Coronary artery (tissue), 2 donors: Measurements from ENCODE around the gene ARSJ.
"Not testable (repeated sequence)": the region's sequence is repeated elsewhere in the genome, so short reads cannot be mapped to it uniquely, and the experiment has no call there.

Experiments
- DNase-seq: peaks from one replicate; pipeline ENCODE4 v3.0.0-alpha.2; 2017; ENCODE audit warnings: low spot score
- H3K27ac ChIP-seq, 2 donors: fragments of 200-600 bp; sonication (generic); one replicate each; pipeline ENCODE4 v1.5.1; 2016 to 2019
- H3K4me3 ChIP-seq: fragments of 200-600 bp; sonication (generic); 2 replicates; pipeline ENCODE4 v1.5.1; 2016; ENCODE audit warnings: mild to moderate bottlenecking, moderate library complexity
- TF ChIP-seq, protein P1 (sequence below): fragments of 200-600 bp; sonication (generic); IDR thresholded peaks from one replicate; pipeline ENCODE4 v1.5.1; 2019; ENCODE audit warnings: antibody characterized with exemption

The ARSJ gene

DNA sequence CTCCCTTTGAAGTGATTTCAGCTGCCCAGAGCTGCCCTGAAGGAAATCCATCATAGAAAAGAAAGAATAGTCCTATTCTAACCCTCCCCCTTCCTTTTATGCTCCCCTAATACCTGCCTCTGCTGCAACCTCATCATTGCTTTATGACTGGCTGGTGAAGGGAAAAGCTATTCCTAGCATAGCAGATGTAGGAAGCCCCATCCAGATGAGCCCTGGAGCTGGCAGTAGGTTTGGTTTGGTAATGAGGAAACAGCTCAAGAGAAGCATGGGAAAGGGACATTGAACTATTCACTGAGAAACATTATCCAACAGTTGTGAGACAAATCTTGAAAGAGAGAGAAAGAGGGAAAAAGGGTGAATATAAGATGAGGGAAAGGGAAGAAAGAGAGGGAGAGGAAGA lies 29.2 kb downstream of the ARSJ start:
- H3K4me3 ChIP-seq, result no peak overlapping the region
- no peak for DNase-seq
- no peak overlapping the region for H3K27ac ChIP-seq
- TF ChIP-seq, protein P1, sequence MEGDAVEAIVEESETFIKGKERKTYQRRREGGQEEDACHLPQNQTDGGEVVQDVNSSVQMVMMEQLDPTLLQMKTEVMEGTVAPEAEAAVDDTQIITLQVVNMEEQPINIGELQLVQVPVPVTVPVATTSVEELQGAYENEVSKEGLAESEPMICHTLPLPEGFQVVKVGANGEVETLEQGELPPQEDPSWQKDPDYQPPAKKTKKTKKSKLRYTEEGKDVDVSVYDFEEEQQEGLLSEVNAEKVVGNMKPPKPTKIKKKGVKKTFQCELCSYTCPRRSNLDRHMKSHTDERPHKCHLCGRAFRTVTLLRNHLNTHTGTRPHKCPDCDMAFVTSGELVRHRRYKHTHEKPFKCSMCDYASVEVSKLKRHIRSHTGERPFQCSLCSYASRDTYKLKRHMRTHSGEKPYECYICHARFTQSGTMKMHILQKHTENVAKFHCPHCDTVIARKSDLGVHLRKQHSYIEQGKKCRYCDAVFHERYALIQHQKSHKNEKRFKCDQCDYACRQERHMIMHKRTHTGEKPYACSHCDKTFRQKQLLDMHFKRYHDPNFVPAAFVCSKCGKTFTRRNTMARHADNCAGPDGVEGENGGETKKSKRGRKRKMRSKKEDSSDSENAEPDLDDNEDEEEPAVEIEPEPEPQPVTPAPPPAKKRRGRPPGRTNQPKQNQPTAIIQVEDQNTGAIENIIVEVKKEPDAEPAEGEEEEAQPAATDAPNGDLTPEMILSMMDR, result no peak

DNA sequence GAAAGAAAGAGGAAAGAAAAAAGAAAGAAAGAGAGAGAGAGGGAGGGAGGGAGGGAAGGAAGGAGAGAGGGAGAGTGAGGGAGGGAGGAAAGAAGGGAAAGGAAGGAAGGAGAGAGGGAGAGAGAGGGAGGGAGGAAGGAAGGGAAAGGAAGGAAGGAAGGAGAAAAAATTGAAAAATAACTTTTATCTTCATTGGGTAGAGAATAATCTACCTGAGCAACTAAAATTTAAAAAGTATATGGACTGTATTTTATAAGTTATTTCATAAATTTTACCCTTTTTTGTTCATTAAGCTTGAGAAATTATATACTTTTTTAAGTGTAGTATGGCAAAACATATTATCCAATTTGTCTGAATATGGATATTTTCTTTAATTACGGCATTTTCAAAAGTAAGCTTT lies 32.0 kb downstream of the ARSJ start:
- no peak overlapping the region for H3K27ac ChIP-seq
- H3K4me3 ChIP-seq, result no peak overlapping the region
- TF ChIP-seq, protein P1, result no peak
- DNase-seq, result no peak

DNA sequence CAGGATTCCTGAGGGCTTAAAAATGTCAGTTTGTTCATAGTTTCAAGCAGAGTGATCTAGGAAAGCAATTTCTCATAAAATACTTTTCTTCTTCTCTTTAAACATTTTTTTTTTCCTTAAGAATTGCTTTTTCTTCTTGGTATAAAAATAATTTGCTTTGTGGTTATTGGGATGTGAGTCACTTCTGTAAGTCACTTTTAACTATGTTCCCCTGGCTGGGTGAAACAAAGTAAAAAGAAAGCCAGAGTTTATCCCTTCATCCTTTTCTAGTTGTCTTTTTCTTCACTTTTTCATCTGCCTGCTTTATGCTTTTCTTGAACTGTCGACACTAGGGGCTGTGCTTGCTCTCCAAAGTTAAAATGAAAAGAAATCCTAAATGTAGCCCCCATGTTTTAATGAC lies 33.5 kb downstream of the ARSJ start:
- DNase-seq, result no peak
- TF ChIP-seq, protein P1, result no peak
- Histone ChIP-seq H3K27ac (no peak overlapping the region), H3K4me3 (no peak overlapping the region)

DNA sequence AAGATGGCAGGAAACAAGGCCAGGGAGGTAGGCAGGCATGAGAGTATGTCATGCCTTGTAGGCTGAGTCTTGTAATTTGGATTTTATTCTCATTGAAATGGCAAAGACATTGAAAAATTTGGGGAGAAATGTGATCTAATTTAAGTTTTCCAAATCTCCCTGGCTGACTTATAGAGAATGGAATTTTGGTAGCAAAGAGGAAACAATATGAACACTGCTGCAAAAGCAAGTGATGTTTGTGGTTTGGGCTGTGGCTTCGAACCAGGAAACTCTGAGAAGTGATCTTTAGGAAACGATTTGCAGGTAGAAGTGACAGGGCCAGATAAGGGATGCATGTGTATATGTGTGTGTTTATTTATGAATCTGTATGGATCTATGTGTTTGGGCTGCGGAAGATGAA lies 35.6 kb downstream of the ARSJ start:
- DNase-seq, result no peak
- TF ChIP-seq, protein P1, result no peak
- Histone ChIP-seq H3K27ac (no peak overlapping the region), H3K4me3 (no peak overlapping the region)

DNA sequence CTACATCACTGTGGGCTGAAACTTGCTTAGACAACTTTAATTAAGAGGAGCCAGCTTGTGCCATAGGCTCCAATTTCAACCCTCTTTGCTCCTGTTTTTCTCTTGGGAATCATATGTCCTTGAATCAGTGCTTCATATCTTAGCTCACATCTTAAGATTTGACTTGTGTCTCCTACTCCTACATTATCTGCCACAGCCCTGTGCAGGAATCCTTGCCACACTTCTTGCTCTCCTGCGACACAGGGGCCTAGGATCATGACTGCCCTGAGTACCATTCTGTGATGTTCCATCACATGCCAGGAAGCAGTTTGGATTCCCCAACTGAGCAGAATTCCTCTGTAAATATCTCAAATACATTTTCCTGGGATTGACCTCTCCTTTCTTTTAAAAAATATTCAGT lies 36.4 kb downstream of the ARSJ start:
- no peak for DNase-seq
- no peak overlapping the region for H3K4me3 ChIP-seq
- TF ChIP-seq, protein P1, result no peak
- no peak overlapping the region for H3K27ac ChIP-seq

DNA sequence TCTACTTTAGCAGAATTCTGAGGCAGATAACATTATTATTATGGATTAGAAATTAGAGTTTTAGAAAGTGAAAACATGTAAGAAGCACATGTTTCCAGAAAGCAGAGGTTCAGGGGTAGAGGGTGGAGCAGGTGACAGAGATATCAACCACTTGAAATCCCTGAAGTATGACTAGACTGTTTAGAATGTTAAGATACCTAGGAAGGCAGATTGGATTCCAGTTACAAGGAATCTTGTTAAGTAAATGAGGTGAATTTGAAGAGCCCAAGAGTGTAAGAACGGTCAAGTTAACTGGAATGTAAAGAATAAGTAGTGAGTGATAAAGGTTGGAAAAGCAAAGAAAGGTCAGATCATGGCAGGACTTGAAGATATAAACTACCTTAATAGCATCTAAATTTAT lies 37.6 kb downstream of the ARSJ start:
- Histone ChIP-seq H3K27ac (no peak overlapping the region), H3K4me3 (no peak overlapping the region)
- TF ChIP-seq, protein P1, result no peak
- no peak for DNase-seq

DNA sequence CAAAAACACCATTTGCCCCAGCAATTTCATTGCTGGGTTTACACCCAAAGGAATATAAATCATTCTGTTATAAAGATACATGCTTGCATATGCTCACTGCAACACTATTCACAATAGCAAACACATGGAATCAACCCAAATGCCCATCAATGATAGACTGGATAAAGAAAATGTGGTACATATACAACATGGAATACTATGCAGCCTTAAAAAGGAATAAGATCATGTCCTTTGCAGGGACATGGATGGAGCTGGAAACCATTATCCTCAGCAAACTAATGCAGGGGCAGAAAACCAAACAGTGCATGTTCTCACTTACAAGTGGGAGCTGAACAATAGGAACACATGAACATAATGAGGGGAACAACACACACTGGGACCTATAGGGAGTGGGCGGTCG lies 39.3 kb downstream of the ARSJ start:
- not testable (repeated sequence) for H3K4me3 ChIP-seq

DNA sequence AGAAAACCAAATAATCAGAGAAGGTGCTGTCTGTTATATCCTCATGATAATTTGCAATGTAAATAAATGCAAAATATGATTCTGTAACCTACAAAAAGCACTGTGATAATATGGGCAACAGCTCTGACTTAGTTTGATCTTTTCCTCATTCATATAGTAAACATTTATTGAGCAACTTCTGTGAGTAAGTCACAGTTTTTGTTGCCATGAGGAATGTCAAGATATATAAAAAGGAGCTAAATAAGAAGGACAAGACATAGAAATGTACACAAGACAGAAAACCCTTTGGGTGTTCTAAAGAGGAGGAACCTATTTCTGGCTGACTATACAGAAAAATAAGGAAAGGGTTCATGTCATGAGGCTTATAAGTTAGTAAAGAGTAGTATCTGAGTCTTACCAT lies 44.3 kb downstream of the ARSJ start:
- Histone ChIP-seq H3K27ac (no peak overlapping the region), H3K4me3 (no peak overlapping the region)
- DNase-seq, result no peak
- TF ChIP-seq, protein P1, result no peak

More for the DNA sequence above, 39.3 kb downstream of the ARSJ start:
- DNase-seq, H3K27ac ChIP-seq: not testable (repeated sequence)

DNA sequence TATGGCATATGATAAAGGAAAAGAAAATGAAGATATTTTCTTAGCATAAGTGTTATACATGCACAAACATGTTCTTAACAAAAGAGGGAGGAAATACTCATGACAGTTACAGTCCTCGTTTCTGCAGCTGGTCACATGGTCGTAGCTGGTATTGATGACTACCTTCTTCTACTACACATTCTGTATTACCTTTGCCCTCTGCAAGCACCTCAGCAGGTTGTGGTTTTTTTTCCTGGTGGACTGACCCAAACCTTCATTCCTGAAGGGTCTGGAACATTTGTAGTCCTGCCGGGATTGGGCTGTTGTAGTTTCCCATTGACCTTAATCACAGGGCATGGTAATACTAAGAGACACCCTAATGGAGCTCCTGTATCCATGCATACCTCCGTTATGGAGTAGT lies 54.7 kb downstream of the ARSJ start:
- not testable (repeated sequence) for H3K4me3 ChIP-seq

More for the DNA sequence above, 54.7 kb downstream of the ARSJ start:
- H3K27ac ChIP-seq, DNase-seq: not testable (repeated sequence)
